Measurements from ENCODE around the gene SNIP1. TPM values are rescaled to one million over a fixed set of nuclear protein-coding genes. Genes with fewer than 3 reads are reported as not detected.
"Not testable (repeated sequence)": the region's sequence is repeated elsewhere in the genome, so short reads cannot be mapped to it uniquely, and the experiment has no call there.

The SNIP1 gene
- total and polyA plus RNA-seq, 7 experiments from 2014 or later, result 5.2 to 53.6 (median 33.8) TPM

GRCh38 chr1:37595440-37596181, 41.5 kb upstream of the SNIP1 start, which contains the start of gene GNL2:
TSS of gene GNL2 (minus strand) at chr1:37595937. CDS start at chr1:37595822, 115 bp downstream.
- intact Hi-C loops (cut with micrococcal nuclease), result loop anchor here (1.0 to 10.0 kb wide), 13 partner anchors 41 to 1131 kb away; partner anchors contain the start of genes CDCA8 (in 2 of the 2), MEAF6 (in 2 of the 2), SNIP1 (in 2 of the 2) and C1orf122 (in 1 of the 2)
- POLR2A ChIA-PET, result interaction anchor here (1.0 to 1.8 kb wide), 6 partner anchors 42 to 264 kb away, joined by 3 to 8 read pairs (median 4); partner anchors contain the start of genes C1orf122, MEAF6, SNIP1 and ZC3H12A

GRCh38 chr1:37593726-37594125, 39.6 kb upstream of the SNIP1 start:
- Histone ChIP-seq H3K27me3 (ENCODE audit: control insufficient read depth in 2 of 2, insufficient read depth in 2 of 2, low read length in 2 of 2) (no peaks in the 10 kb centered on the region), H3K9me3 (ENCODE audit: control insufficient read depth in 2 of 3, low read length in 3 of 3) (no peaks in the 10 kb centered on the region), H3K4me1 (ENCODE audit: control insufficient read depth in 2 of 2, insufficient read depth in 2 of 2, low read length in 2 of 2) (peaks cover 12 to 22% of the 10 kb centered on the region in 2 donors), H3K27ac (ENCODE audit: low read depth, low read length) (no peak overlapping the region), H3K36me3 (ENCODE audit: control insufficient read depth in 2 of 3, insufficient read depth in 3 of 3, low read length in 3 of 3) (peaks cover 0 to 34% (median 13%) of the 10 kb centered on the region in 3 experiments), H3K4me3 (ENCODE audit: low read length) (no peak overlapping the region)
- intact Hi-C loops (cut with micrococcal nuclease), result loop anchor here (2.0 to 10.0 kb wide), 3 partner anchors 79 to 1129 kb away; partner anchors contain the start of genes MEAF6 (in 1 of the 2) and MRPS15 (in 1 of the 2)
- Mint-ChIP-seq H3K27me3 (peaks cover 0 to 6% (median 0%) of the 10 kb centered on the region in 5 donors), H3K4me1 (peaks cover 17 to 43% (median 35%) of the 10 kb centered on the region in 7 donors), H3K36me3 (peaks cover 4 to 18% (median 9%) of the 10 kb centered on the region in 5 donors), H3K9me3 (no peaks in the 10 kb centered on the region), H3K4me3 (peak overlapping the region in 9 of 10 donors; percentile 12 to 99 (median 34)), H3K27ac (peak overlapping the region in 1 of 9 donors; percentile 29)
- POLR2A ChIA-PET, result interaction anchor here (0.6 to 1.0 kb wide), 3 partner anchors 24 to 214 kb away, joined by 3 to 4 read pairs (median 3); partner anchors contain the start of genes C1orf122 and YRDC
- ATAC-seq, result no peak
- DNase-seq, result no peak
- CTCF ChIA-PET, result no interaction called here

More at GRCh38 chr1:37595440-37596181, 41.5 kb upstream of the SNIP1 start, which contains the start of gene GNL2:
- H3K9me3 ChIP-seq (ENCODE audit: control insufficient read depth in 2 of 3, low read length in 3 of 3), result no peaks in the 10 kb centered on the region
- peaks cover 12 to 22% of the 10 kb centered on the region in 2 donors for H3K4me1 ChIP-seq (ENCODE audit: control insufficient read depth in 2 of 2, insufficient read depth in 2 of 2, low read length in 2 of 2)
- Mint-ChIP-seq H3K9me3 (no peaks in the 10 kb centered on the region), H3K4me1 (peaks cover 17 to 43% (median 33%) of the 10 kb centered on the region in 7 donors), H3K4me3 (peak within 1 kb of the TSS; percentile 96 to 100 (median 99)), H3K27ac (peak within 1 kb of the TSS; percentile 92 to 99 (median 98)), H3K36me3 (peaks cover 3 to 10% (median 8%) of the 10 kb centered on the region in 5 donors), H3K27me3 (peaks cover 0 to 12% (median 0%) of the 10 kb centered on the region in 5 donors)
- peak within 1 kb of the TSS; percentile 86 for H3K27ac ChIP-seq (ENCODE audit: low read depth, low read length)
- ATAC-seq, result peak; percentile 99
- DNase-seq, result peak; percentile 91 to 97 (median 95)
- no peaks in the 10 kb centered on the region for H3K27me3 ChIP-seq (ENCODE audit: control insufficient read depth in 2 of 2, insufficient read depth in 2 of 2, low read length in 2 of 2)
- H3K4me3 ChIP-seq (ENCODE audit: low read length), result peak within 1 kb of the TSS; percentile 81
- peaks cover 0 to 17% (median 13%) of the 10 kb centered on the region in 3 experiments for H3K36me3 ChIP-seq (ENCODE audit: control insufficient read depth in 2 of 3, insufficient read depth in 3 of 3, low read length in 3 of 3)
- CTCF ChIA-PET, result interaction anchor here (0.7 to 1.0 kb wide), 4 partner anchors 83 to 264 kb away, joined by 3 to 4 read pairs (median 3); partner anchors contain the start of gene MTF1

DNA sequence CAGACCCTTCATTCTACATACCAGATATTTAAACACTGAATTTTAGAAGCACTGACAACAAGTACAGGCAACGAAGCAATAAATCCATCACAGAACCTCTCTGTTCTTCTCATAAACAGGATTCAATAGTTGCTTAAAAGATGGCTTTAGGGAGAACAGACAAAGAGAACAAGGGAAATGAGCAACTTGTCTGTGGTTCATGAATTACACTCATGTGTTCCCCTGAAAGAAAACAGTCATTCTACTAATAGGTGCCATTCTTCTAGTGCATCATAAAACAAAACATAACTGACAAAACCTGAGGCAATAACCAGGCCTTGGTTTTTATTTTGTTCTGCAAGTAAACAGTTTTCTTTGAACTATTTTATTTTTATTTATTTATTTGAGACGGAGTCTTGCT, 34.8 kb upstream of the SNIP1 start:
- peaks cover 1 to 70% (median 13%) of the 10 kb centered on the region in 3 experiments for H3K36me3 ChIP-seq (ENCODE audit: control insufficient read depth in 2 of 3, insufficient read depth in 3 of 3, low read length in 3 of 3)
- CTCF ChIA-PET, result no interaction called here

DNA sequence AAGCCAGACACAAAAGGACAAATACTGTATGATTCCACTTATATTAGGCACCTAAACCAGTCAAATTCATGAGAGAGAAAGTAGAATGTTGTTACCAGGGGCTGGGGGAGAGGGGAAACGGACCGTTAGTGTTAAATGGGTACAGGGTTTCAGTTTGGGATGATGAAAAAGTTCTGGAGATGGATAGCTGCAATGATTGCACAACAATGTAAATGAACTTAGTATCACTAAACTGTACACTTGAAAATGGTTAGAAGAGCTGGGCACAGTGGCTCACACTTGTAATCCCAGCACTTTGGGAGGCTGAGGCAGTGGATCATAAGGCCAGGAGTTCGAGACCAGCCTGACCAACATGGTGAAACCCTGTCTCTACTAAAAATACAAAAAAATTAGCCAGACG, 30.5 kb upstream of the SNIP1 start:
- POLR2A ChIA-PET, H3K4me3 Mint-ChIP-seq, H3K27me3 Mint-ChIP-seq: not testable (repeated sequence)

More for the DNA sequence above, 34.8 kb upstream of the SNIP1 start:
- Histone ChIP-seq H3K27ac (ENCODE audit: low read depth, low read length) (no peak overlapping the region), H3K9me3 (ENCODE audit: control insufficient read depth in 2 of 3, low read length in 3 of 3) (no peaks in the 10 kb centered on the region), H3K4me1 (ENCODE audit: control insufficient read depth in 2 of 2, insufficient read depth in 2 of 2, low read length in 2 of 2) (peaks cover 0 to 5% of the 10 kb centered on the region in 2 donors), H3K4me3 (ENCODE audit: low read length) (no peak overlapping the region), H3K27me3 (ENCODE audit: control insufficient read depth in 2 of 2, insufficient read depth in 2 of 2, low read length in 2 of 2) (no peaks in the 10 kb centered on the region)
- ATAC-seq (no peak), DNase-seq (no peak)
- Mint-ChIP-seq H3K27ac (no peak overlapping the region), H3K4me3 (no peak overlapping the region), H3K9me3 (no peaks in the 10 kb centered on the region), H3K27me3 (no peaks in the 10 kb centered on the region), H3K36me3 (peaks cover 9 to 41% (median 20%) of the 10 kb centered on the region in 5 donors), H3K4me1 (peaks cover 0 to 16% (median 11%) of the 10 kb centered on the region in 7 donors)
- POLR2A ChIA-PET, result interaction anchor here (0.6 kb wide), 1 partner anchor 13 kb away, joined by 3 read pairs; no protein-coding TSS in a partner anchor
- intact Hi-C loops (cut with micrococcal nuclease), result no loop called here

GRCh38 chr1:37575692-37576091, 21.6 kb upstream of the SNIP1 start:
- H3K36me3 Mint-ChIP-seq, result peaks cover 38 to 64% (median 45%) of the 10 kb centered on the region in 5 donors
- no peaks in the 10 kb centered on the region for H3K4me1 ChIP-seq (ENCODE audit: control insufficient read depth in 2 of 2, insufficient read depth in 2 of 2, low read length in 2 of 2)
- peaks cover 35 to 90% (median 37%) of the 10 kb centered on the region in 3 experiments for H3K36me3 ChIP-seq (ENCODE audit: control insufficient read depth in 2 of 3, insufficient read depth in 3 of 3, low read length in 3 of 3)
- no peaks in the 10 kb centered on the region for H3K9me3 Mint-ChIP-seq
- H3K4me3 ChIP-seq (ENCODE audit: low read length), result no peak overlapping the region
- H3K4me3 Mint-ChIP-seq, result peak overlapping the region in 1 of 10 donors; percentile 51
- H3K27ac ChIP-seq (ENCODE audit: low read depth, low read length), result no peak overlapping the region
- intact Hi-C loops (cut with micrococcal nuclease), result no loop called here
- peaks cover 0 to 53% (median 0%) of the 10 kb centered on the region in 7 donors for H3K4me1 Mint-ChIP-seq
- no peaks in the 10 kb centered on the region for H3K27me3 Mint-ChIP-seq
- ChIA-PET POLR2A (interaction anchor here (0.6 kb wide), 1 partner anchor 16 kb away, joined by 3 read pairs; no protein-coding TSS in a partner anchor), CTCF (interaction anchor here (1.8 kb wide), 1 partner anchor 106 kb away, joined by 4 read pairs; no protein-coding TSS in a partner anchor)
- peak overlapping the region in 1 of 9 donors; percentile 74 for H3K27ac Mint-ChIP-seq
- DNase-seq (no peak), ATAC-seq (no peak)
- H3K27me3 ChIP-seq (ENCODE audit: control insufficient read depth in 2 of 2, insufficient read depth in 2 of 2, low read length in 2 of 2), result no peaks in the 10 kb centered on the region
- no peaks in the 10 kb centered on the region for H3K9me3 ChIP-seq (ENCODE audit: control insufficient read depth in 2 of 3, low read length in 3 of 3)

More for the DNA sequence above, 30.5 kb upstream of the SNIP1 start:
- H3K9me3 ChIP-seq (ENCODE audit: control insufficient read depth in 2 of 3, low read length in 3 of 3); H3K27me3 ChIP-seq (ENCODE audit: control insufficient read depth in 2 of 2, insufficient read depth in 2 of 2, low read length in 2 of 2); H3K4me1 ChIP-seq (ENCODE audit: control insufficient read depth in 2 of 2, insufficient read depth in 2 of 2, low read length in 2 of 2); H3K4me1 Mint-ChIP-seq; DNase-seq; CTCF ChIA-PET; ATAC-seq; H3K4me3 ChIP-seq (ENCODE audit: low read length); H3K9me3 Mint-ChIP-seq; intact Hi-C loops (cut with micrococcal nuclease); H3K27ac ChIP-seq (ENCODE audit: low read depth, low read length): not testable (repeated sequence)
- peaks cover 23 to 82% (median 25%) of the 10 kb centered on the region in 3 experiments for H3K36me3 ChIP-seq (ENCODE audit: control insufficient read depth in 2 of 3, insufficient read depth in 3 of 3, low read length in 3 of 3)
- peak overlapping the region in 2 of 9 donors; percentile 15 to 25 for H3K27ac Mint-ChIP-seq
- peaks cover 9 to 52% (median 32%) of the 10 kb centered on the region in 5 donors for H3K36me3 Mint-ChIP-seq

DNA sequence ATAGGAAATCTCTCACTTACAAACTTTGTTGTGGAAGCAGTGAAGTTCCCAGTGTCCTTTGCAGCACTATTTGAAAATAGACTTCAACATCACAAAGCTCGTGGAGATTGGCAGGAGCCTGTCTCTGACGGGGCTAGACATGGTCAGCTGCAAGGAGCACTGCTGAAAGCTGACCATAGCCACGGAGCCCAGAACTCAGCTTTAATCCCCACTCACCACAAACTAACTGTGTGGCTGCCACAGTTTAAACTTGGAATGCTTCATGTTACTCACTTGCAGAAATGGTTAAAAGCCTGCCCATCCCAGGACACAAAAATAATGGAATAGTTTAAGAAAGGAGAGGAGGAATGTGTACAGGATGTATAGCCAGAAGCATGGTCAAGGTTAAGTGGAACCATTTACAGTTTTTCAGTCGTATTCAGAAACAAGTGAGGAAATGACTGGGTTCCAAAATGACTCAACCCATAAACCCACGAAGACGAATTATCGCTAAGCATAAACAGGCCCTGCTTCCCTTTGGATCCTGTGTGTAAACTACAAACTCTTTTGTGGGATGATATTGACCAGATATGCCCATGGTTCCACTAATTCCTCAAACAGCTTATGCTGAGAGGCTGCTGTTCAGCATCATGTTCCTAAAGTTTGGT, 20.9 kb upstream of the SNIP1 start:
- H3K27ac Mint-ChIP-seq, result peak overlapping the region in 1 of 9 donors; percentile 74
- no peaks in the 10 kb centered on the region for H3K4me1 ChIP-seq (ENCODE audit: control insufficient read depth in 2 of 2, insufficient read depth in 2 of 2, low read length in 2 of 2)
- no peak overlapping the region for H3K4me3 ChIP-seq (ENCODE audit: low read length)
- no peak overlapping the region for H3K27ac ChIP-seq (ENCODE audit: low read depth, low read length)
- DNase-seq, result no peak
- peaks cover 32 to 86% (median 37%) of the 10 kb centered on the region in 3 experiments for H3K36me3 ChIP-seq (ENCODE audit: control insufficient read depth in 2 of 3, insufficient read depth in 3 of 3, low read length in 3 of 3)
- H3K4me1 Mint-ChIP-seq, result peaks cover 0 to 56% (median 0%) of the 10 kb centered on the region in 7 donors
- H3K9me3 ChIP-seq (ENCODE audit: control insufficient read depth in 2 of 3, low read length in 3 of 3), result no peaks in the 10 kb centered on the region
- peaks cover 32 to 65% (median 44%) of the 10 kb centered on the region in 5 donors for H3K36me3 Mint-ChIP-seq
- CTCF ChIA-PET, result interaction anchor here (1.8 kb wide), 1 partner anchor 107 kb away, joined by 4 read pairs; no protein-coding TSS in a partner anchor
- intact Hi-C loops (cut with micrococcal nuclease), result no loop called here
- H3K27me3 Mint-ChIP-seq, result no peaks in the 10 kb centered on the region
- ATAC-seq, result no peak
- no peaks in the 10 kb centered on the region for H3K9me3 Mint-ChIP-seq
- POLR2A ChIA-PET, result no interaction called here
- no peaks in the 10 kb centered on the region for H3K27me3 ChIP-seq (ENCODE audit: control insufficient read depth in 2 of 2, insufficient read depth in 2 of 2, low read length in 2 of 2)
- peak overlapping the region in 1 of 10 donors; percentile 51 for H3K4me3 Mint-ChIP-seq

All from naive thymus-derived CD4-positive, alpha-beta T cell (primary cell).